HepG2 (cell line): ENCODE results near the gene HDAC10. TPM values are rescaled to one million over a fixed set of nuclear protein-coding genes. Genes with fewer than 3 reads are reported as not detected.
A peak's percentile ranks its signal among the peaks of the same experiment; 100 is the strongest.

Experiments
- ATF7-NPFF ChIP-seq: sonication (generic); formaldehyde crosslinking; IDR thresholded peaks from 2 replicates; pipeline ENCODE4 v1.8.1; 2023; ENCODE audit warnings: mild to moderate bottlenecking, low read depth, missing genetic modification reagents, moderate library complexity
- MLXIP ChIP-seq: sonication (generic); formaldehyde crosslinking; IDR thresholded peaks from 2 replicates; pipeline ENCODE4 v1.9.0; 2021; ENCODE audit warnings: missing genetic modification reagents, borderline replicate concordance
- NBN ChIP-seq: fragments of 450-650 bp; conservative IDR thresholded peaks from 2 replicates; pipeline ENCODE4 v1.6.1; 2017
- PRDM15 ChIP-seq: sonication (generic); formaldehyde crosslinking; IDR thresholded peaks from 2 replicates; pipeline ENCODE4 v1.4.0; 2020; ENCODE audit warnings: missing genetic modification reagents
- RNF219 ChIP-seq: sonication (generic); formaldehyde crosslinking; IDR thresholded peaks from 2 replicates; pipeline ENCODE4 v1.5.0; 2020; ENCODE audit warnings: mild to moderate bottlenecking, missing genetic modification reagents
- TCF7L2 ChIP-seq: IDR thresholded peaks from 2 replicates; pipeline ENCODE4 v1.6.1; 2011; ENCODE audit warnings: mild to moderate bottlenecking, low read depth, low read length, moderate library complexity
- ZBED4 ChIP-seq: sonication (generic); formaldehyde crosslinking; IDR thresholded peaks from 2 replicates; pipeline ENCODE4 v1.4.0; 2020; ENCODE audit warnings: missing genetic modification reagents, borderline replicate concordance
- ZBTB44 ChIP-seq: sonication (generic); formaldehyde crosslinking; IDR thresholded peaks from 2 replicates; pipeline ENCODE4 v1.4.0; 2020; ENCODE audit warnings: missing genetic modification reagents
- ZBTB7A ChIP-seq: sonication (generic); formaldehyde crosslinking; IDR thresholded peaks from 2 replicates; pipeline ENCODE4 v1.8.0; 2022; ENCODE audit warnings: mild to moderate bottlenecking, missing genetic modification reagents
- ZNF20 ChIP-seq: sonication (generic); formaldehyde crosslinking; IDR thresholded peaks from 2 replicates; pipeline ENCODE4 v1.4.0; 2020; ENCODE audit warnings: mild to moderate bottlenecking, moderate library complexity, missing genetic modification reagents
- ZNF292 ChIP-seq: sonication (generic); formaldehyde crosslinking; IDR thresholded peaks from 2 replicates; pipeline ENCODE4 v1.8.1; 2022; ENCODE audit warnings: mild to moderate bottlenecking, low read depth, missing genetic modification reagents, borderline replicate concordance
- ZNF550 ChIP-seq: sonication (generic); formaldehyde crosslinking; IDR thresholded peaks from 2 replicates; pipeline ENCODE4 v1.4.0; 2020; ENCODE audit warnings: mild to moderate bottlenecking, missing genetic modification reagents, borderline replicate concordance
- ZNF781 ChIP-seq: sonication (generic); formaldehyde crosslinking; IDR thresholded peaks from 2 replicates; pipeline ENCODE4 v1.5.1; 2020; ENCODE audit warnings: borderline replicate concordance, mild to moderate bottlenecking, missing genetic modification reagents; ENCODE audit errors: not compliant biosample characterization
- polyA plus RNA-seq, 8 experiments: library from polyadenylated mRNA; depleted of rRNA in 3 of 8; stranded (reverse) in 7 of 8; unstranded in 1 of 8; fragments of >200 nt; fragmentation: Illumina TruSeq in 4 of 8; extraction: Trizol in 4 of 8; gene quantifications; 2 replicates each; pipeline versions ENCODE4 v1.2.1 to v1.2.3, GENCODE V29; 2011 to 2016; ENCODE audit warnings: low read depth in 4 of 8, missing spikeins in 1 of 8, mixed read lengths in 1 of 8; ENCODE audit not compliant: insufficient read depth in 1 of 8
- total RNA-seq, 5 experiments: library from RNA; depleted of rRNA; stranded (reverse); fragments of >200 nt; fragmentation: Illumina TruSeq; extraction: Trizol; gene quantifications; 2 replicates each; pipeline ENCODE4 v1.2.3, GENCODE V29; 2016; ENCODE audit warnings: low read depth in 1 of 5

The HDAC10 gene
- total and polyA plus RNA-seq, 2 of the 13 experiments (the other 11 are each of a cell fraction or from before 2014, with no cell fraction given): 13.9 to 14.9 TPM

GRCh38 chr22:50260801-50261614, 9.9 kb upstream of the HDAC10 start (continued):
- no peak for TF ChIP-seq MLXIP (CRISPR knock-in tag)
- TF ChIP-seq ATF7-NPFF: peak; percentile 41; the same call in 1 of the 2 replicates
- TF ChIP-seq PRDM15 (CRISPR knock-in tag): no peak
- TF ChIP-seq ZNF292: no peak
- no peak for TF ChIP-seq ZNF781 (CRISPR knock-in tag)
- TF ChIP-seq ZNF20 (CRISPR knock-in tag): no peak
- TF ChIP-seq ZBED4: no peak
- no peak for TF ChIP-seq ZNF550
- no peak for TF ChIP-seq TCF7L2
- no peak for TF ChIP-seq ZBTB44 (CRISPR knock-in tag)
- no peak; the same call in 1 of the 2 replicates for TF ChIP-seq ZBTB7A (CRISPR knock-in tag)
- TF ChIP-seq NBN: no peak
- no peak for TF ChIP-seq RNF219 (CRISPR knock-in tag)
